Nephron (organoid): ENCODE measurements around the gene KIF20B.

Experiments
- H3K27ac Mint-ChIP-seq, 3 experiments: 2 replicates each; pipeline ENCODE4 v1.8.0; 2020; ENCODE audit warnings: mixed read lengths in 3 of 3, mild to moderate bottlenecking in 2 of 3, moderate library complexity in 1 of 3
- H3K27me3 Mint-ChIP-seq: 2 replicates; pipeline ENCODE4 v1.8.0; 2021; ENCODE audit warnings: low read depth, mild to moderate bottlenecking, moderate library complexity, mixed read lengths
- H3K36me3 Mint-ChIP-seq: 2 replicates; pipeline ENCODE4 v1.8.0; 2020; ENCODE audit warnings: low read depth, mixed read lengths
- H3K4me1 Mint-ChIP-seq: 2 replicates; pipeline ENCODE4 v1.8.0; 2020; ENCODE audit warnings: mixed read lengths
- H3K4me3 Mint-ChIP-seq, 3 experiments: 2 replicates each; pipeline ENCODE4 v1.8.0; 2020; ENCODE audit warnings: mild to moderate bottlenecking in 3 of 3, mixed read lengths in 3 of 3, moderate library complexity in 2 of 3
- H3K9me3 Mint-ChIP-seq: 2 replicates; pipeline ENCODE4 v1.8.0; 2020; ENCODE audit warnings: mixed read lengths
- TF ChIP-seq, protein P1 (sequence below), 3 experiments: fragments of 200-600 bp; sonication (generic); IDR thresholded peaks; one replicate each; pipeline ENCODE4 v1.5.0; 2021; ENCODE audit warnings: antibody characterized with exemption in 3 of 3; ENCODE audit not compliant: unreplicated experiment in 3 of 3

KIF20B gene

GRCh38 chr10:89665302-89665701 lies 36.1 kb upstream of the KIF20B start:
- Mint-ChIP-seq H3K36me3 (no peaks in the 10 kb centered on the region), H3K9me3 (no peaks in the 10 kb centered on the region), H3K27ac (peak overlapping the region in 2 of 3 experiments; percentile 1 to 30), H3K4me3 (no peak overlapping the region), H3K4me1 (peaks cover 56% of the 10 kb centered on the region), H3K27me3 (no peaks in the 10 kb centered on the region)
- TF ChIP-seq, protein P1, sequence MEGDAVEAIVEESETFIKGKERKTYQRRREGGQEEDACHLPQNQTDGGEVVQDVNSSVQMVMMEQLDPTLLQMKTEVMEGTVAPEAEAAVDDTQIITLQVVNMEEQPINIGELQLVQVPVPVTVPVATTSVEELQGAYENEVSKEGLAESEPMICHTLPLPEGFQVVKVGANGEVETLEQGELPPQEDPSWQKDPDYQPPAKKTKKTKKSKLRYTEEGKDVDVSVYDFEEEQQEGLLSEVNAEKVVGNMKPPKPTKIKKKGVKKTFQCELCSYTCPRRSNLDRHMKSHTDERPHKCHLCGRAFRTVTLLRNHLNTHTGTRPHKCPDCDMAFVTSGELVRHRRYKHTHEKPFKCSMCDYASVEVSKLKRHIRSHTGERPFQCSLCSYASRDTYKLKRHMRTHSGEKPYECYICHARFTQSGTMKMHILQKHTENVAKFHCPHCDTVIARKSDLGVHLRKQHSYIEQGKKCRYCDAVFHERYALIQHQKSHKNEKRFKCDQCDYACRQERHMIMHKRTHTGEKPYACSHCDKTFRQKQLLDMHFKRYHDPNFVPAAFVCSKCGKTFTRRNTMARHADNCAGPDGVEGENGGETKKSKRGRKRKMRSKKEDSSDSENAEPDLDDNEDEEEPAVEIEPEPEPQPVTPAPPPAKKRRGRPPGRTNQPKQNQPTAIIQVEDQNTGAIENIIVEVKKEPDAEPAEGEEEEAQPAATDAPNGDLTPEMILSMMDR (IDR thresholded peaks at IDR 0.05; ENCODE audit: unreplicated experiment in 3 of 3): no peak

GRCh38 chr10:89666138-89666537 lies 35.3 kb upstream of the KIF20B start:
- TF ChIP-seq, protein P1 (IDR thresholded peaks at IDR 0.05; ENCODE audit: unreplicated experiment in 3 of 3): no peak
- Mint-ChIP-seq H3K4me1 (peaks cover 64% of the 10 kb centered on the region), H3K36me3 (no peaks in the 10 kb centered on the region), H3K27ac (peak overlapping the region in 1 of 3 experiments; percentile 0), H3K4me3 (no peak overlapping the region), H3K27me3 (no peaks in the 10 kb centered on the region), H3K9me3 (no peaks in the 10 kb centered on the region)

DNA sequence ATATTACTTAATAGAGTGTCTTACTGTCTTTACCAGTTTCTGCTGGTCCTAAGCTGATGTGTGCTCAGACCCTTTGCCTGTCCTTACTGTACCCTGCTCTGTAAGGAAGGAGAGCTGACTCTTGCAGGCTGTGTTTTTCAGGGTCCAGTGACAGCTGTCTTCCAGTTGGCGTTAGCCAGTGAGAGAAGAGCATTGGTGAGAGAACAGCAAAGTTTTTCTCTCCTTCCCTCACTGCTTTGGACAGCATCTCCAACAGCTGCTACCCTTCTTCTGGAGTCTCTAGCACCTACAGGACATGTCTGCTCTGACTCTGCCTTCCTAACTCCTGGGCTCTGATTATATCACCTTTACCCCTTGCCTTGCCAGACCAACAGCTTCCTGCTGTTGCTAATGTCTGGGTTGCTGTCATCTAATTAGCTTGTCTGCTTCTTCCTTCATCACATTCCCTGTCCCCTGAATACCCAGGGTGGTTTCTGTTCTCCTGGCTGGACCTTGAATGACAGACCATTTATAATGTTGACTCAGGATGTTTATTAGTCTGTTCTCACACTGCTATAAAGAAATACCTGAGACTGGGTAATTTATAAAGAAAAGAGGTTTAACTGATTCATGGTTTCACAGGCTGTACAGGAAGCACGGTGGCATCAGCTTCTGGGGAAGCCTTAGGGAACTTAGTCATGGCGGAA lies 32.9 kb upstream of the KIF20B start:
- no peaks in the 10 kb centered on the region for H3K36me3 Mint-ChIP-seq
- no peaks in the 10 kb centered on the region for H3K9me3 Mint-ChIP-seq
- TF ChIP-seq, protein P1 (IDR thresholded peaks at IDR 0.05; ENCODE audit: unreplicated experiment in 3 of 3): no peak
- H3K27ac Mint-ChIP-seq: peak overlapping the region in 2 of 3 experiments; percentile 57 to 76
- H3K4me3 Mint-ChIP-seq: peak overlapping the region in 1 of 3 experiments; percentile 48
- H3K27me3 Mint-ChIP-seq: no peaks in the 10 kb centered on the region
- peaks cover 61% of the 10 kb centered on the region for H3K4me1 Mint-ChIP-seq

DNA sequence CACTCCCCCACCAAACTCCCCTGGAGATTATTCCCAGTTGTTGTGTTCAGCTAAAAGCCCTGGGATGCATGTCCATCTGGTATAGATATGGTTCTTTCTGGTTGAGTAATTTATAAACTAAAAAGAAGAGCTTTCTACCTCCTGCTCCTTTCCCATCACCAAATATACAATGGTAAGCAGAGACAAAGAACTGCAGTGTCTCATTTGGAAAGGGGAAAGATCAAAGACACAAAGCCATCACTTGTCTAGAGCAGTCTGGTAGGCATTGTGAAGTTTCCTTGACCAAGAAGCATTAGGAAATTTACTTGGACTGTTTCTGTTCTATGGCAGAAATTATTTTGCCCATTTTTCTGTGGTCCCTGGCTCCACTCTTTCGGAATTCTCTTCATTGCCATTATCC lies 31.4 kb upstream of the KIF20B start:
- H3K9me3 Mint-ChIP-seq: no peaks in the 10 kb centered on the region
- no peaks in the 10 kb centered on the region for H3K36me3 Mint-ChIP-seq
- no peak overlapping the region for H3K4me3 Mint-ChIP-seq
- TF ChIP-seq, protein P1 (IDR thresholded peaks at IDR 0.05; ENCODE audit: unreplicated experiment in 3 of 3): no peak
- H3K4me1 Mint-ChIP-seq: peaks cover 58% of the 10 kb centered on the region
- peak overlapping the region in 1 of 3 experiments; percentile 76 for H3K27ac Mint-ChIP-seq
- H3K27me3 Mint-ChIP-seq: no peaks in the 10 kb centered on the region

- peak overlapping the region in 1 of 3 experiments; percentile 27 for H3K4me3 Mint-ChIP-seq
Observed at GRCh38 chr10:89670926-89671325, 30.5 kb upstream of the KIF20B start.

More at GRCh38 chr10:89670926-89671325, 30.5 kb upstream of the KIF20B start:
- H3K9me3 Mint-ChIP-seq: no peaks in the 10 kb centered on the region
- H3K36me3 Mint-ChIP-seq: no peaks in the 10 kb centered on the region
- TF ChIP-seq, protein P1 (IDR thresholded peaks at IDR 0.05; ENCODE audit: unreplicated experiment in 3 of 3): no peak
- H3K4me1 Mint-ChIP-seq: peaks cover 49% of the 10 kb centered on the region
- H3K27ac Mint-ChIP-seq: peak overlapping the region in 2 of 3 experiments; percentile 54 to 73
- no peaks in the 10 kb centered on the region for H3K27me3 Mint-ChIP-seq
